ENCODE data around the gene LMTK2. TPM values are rescaled to one million over a fixed set of nuclear protein-coding genes. Genes with fewer than 3 reads are reported as not detected.
A peak's percentile ranks its signal among the peaks of the same experiment; 100 is the strongest.

The LMTK2 gene
- total RNA-seq (ENCODE audit: insufficient read depth, low replicate concordance), result 10.1 TPM

DNA sequence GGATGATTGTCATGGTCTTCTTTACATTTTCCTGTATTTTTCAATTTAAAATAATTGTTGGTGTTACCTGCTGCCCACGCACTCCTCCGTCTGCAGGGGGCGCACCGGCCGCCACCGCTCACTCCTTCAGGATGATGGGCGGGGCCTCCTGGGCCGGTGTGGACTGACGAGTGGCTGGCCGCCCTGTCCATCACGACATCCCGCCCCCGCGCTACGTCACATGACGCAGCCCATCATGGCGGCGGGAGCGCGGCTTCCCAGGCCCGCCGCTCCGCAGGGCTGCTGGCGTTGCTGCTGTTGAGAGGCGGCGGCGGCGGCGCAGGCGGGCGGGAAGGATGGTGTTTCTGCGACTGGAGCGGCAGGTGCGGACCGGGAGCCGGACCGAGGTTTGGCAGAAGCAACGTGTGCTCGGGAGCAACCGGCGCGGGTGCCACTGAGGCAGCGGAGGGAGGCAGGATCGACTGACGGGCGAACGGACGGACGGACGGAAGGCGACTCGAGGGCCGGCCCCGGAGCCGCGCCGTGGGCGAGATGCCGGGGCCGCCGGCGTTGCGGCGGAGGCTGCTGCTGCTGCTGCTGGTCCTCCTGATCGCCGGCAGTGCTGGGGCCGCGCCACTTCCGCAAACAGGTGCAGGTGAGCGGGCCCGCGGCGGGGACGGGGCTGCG is at the start of gene LMTK2:
Gene LMTK2 (plus strand): TSS at position 216 of the 666 bp plus-strand sequence. CDS start 316 bp downstream, at position 532.
- peak; percentile 95 for DNase-seq (ENCODE audit: low spot score)

DNA sequence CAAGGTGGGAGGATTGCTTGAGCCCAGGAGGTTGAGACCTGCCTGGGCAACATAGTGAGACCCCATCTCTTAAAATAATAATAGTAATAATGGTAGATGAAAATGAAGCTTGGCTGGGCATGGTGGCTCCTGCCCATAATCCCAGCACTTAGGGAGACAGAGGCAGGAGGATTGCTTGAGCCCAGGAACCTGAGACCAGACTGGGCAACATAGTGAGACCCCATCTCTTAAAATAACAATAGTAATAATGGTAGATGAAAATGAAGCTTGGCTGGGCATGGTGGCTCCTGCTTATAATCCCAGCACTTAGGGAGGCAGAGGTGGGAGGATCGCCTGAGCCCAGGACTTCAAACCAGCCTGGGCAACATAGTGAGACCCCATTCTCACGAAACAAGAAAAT is 49.5 kb upstream of the LMTK2 start:
- no peak for DNase-seq (ENCODE audit: low spot score)

DNA sequence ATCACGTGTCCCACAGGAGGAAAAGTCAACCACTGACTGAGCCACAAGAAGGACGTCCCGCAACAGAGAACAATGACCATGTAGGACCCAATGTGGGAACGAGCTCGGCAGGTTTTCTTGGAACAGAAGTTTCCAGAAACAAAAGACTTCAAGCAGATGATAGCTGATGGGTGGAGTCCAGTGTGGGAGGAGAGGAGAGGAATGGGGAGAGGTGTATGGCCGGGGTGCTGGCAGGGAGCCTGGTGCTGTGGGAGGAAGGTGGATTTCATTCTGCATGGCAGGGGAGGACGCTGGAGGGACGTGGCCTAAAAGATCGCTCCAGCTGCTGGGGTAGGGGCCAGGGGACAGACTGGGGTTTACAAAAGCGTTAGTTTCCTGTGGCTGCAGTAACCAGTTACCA is 48.5 kb upstream of the LMTK2 start:
- DNase-seq (ENCODE audit: low spot score), result no peak

DNA sequence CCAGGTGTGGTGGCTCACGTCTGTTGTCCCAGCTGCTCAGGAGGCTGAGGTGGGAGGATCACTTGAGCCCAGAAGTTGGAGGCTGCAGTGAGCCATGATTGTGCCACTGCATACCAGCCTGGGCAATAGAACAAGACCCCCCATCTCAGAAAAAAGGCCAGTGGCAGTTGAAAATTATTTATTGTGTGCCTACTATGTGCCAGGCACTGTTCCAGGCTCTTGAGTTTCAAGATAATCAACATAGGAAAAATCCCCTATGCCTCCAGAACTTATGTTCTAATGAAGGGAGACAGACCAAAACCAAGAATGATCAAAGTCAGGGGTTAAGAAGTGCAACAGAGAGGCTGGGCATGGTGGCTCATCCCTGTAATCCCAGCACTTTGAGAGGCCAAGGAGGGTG is 42.4 kb upstream of the LMTK2 start:
- DNase-seq (ENCODE audit: low spot score), result no peak

- DNase-seq (ENCODE audit: low spot score), result no peak
Observed at GRCh38 chr7:98066208-98066607, 40.5 kb upstream of the LMTK2 start.

DNA sequence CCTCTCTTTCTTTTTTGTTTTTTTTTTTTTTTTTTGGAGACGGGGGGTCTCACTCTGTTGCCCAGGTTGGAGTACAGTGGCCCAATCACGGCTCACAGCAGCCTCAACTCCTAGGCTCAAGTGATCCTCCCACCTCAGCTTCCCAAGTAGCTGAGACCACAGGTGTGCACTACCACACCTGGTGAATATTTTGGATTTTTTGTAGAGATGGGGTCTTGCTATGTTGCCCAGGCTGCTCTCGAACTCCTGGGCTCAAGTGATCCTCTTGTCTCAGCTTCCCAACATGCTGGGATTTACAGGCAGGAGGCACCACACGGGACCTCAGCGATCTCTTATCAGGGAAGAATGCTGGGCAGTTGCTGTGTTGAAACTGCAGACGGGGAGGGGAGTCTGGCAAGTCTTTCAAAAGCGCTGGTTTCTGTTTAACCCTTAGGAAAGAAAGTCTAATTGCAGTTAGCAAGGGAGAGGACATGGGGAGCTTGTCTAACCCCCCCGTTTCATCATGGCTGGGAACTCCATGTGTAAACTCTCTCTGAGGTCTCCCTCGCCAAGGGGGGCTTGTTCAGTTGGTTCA is 39.6 kb upstream of the LMTK2 start:
- DNase-seq (ENCODE audit: low spot score), result no peak

DNA sequence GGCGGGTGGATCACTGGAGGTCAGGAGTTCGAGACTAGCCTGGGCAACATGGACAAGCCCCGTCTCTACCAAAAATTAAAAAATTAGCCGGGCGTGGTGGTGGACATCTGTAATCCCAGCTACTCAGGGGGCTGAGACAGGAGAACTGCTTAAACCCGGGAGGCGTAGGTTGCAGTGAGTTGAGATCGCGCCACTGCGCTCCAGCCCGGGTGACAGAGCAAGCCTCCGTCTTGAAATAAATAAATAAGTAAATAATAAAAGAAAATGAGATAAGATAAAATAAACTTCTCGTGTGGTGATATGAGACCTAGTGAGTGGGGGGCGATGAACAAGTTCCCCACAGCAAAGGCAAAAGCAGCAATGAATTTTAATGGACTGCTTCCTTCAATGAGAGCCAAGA is 33.6 kb upstream of the LMTK2 start:
- DNase-seq (ENCODE audit: low spot score), result no peak

GRCh38 chr7:98075801-98076200 is 30.9 kb upstream of the LMTK2 start:
- DNase-seq (ENCODE audit: low spot score), result no peak

GRCh38 chr7:98077762-98078161 is 28.9 kb upstream of the LMTK2 start:
- no peak for DNase-seq (ENCODE audit: low spot score)

GRCh38 chr7:98078197-98078870 is 28.3 kb upstream of the LMTK2 start:
- no peak for DNase-seq (ENCODE audit: low spot score)

GRCh38 chr7:98079891-98080648 is 26.6 kb upstream of the LMTK2 start:
- DNase-seq (ENCODE audit: low spot score), result no peak

GRCh38 chr7:98081319-98081718 is 25.3 kb upstream of the LMTK2 start:
- DNase-seq (ENCODE audit: low spot score), result no peak

DNA sequence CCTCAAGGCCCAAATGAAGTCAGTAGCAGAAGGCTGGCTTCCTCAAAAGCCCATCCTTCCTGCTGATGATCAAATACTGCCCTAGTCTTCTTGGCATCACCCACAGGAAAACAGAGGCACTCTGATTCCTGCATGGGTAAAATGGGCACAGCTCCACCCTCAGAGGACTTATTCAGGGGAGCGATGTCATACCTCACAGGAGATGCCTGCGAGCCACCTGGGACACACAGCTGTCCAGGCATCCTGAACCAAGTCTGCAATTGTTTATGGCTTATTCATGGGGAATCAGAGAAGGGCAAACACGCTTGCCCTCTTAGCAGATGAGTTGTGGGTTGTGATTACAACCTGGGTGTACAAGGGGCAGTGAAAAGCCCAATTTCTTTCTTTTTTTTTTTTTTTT is 22.0 kb upstream of the LMTK2 start:
- no peak for DNase-seq (ENCODE audit: low spot score)

- DNase-seq (ENCODE audit: low spot score), result no peak
Observed at GRCh38 chr7:98085674-98086073, 21.0 kb upstream of the LMTK2 start.

- no peak for DNase-seq (ENCODE audit: low spot score)
Observed at GRCh38 chr7:98086281-98086718, 20.4 kb upstream of the LMTK2 start.

GRCh38 chr7:98088109-98088508 is 18.6 kb upstream of the LMTK2 start:
- DNase-seq (ENCODE audit: low spot score), result no peak

- DNase-seq (ENCODE audit: low spot score), result no peak
Observed at GRCh38 chr7:98090116-98090515, 16.5 kb upstream of the LMTK2 start.

DNA sequence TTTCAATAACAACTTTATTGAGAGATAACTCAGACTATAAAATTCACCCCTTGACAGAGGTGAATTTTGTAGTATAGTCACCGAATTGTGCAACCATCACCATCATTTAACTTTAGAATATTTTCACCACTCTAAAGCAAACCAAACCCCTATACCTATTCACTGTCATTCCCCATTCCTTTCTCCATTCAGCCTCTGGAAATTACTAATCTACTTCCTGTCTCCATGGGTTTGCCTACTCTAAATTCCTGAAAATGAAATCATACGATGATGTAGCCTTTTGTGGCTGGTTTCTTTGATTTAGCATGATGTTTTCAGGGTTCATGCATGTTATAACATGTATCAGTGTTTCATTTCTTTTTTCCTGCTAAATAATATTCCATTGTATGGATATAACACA is 15.6 kb upstream of the LMTK2 start:
- DNase-seq (ENCODE audit: low spot score), result no peak

DNA sequence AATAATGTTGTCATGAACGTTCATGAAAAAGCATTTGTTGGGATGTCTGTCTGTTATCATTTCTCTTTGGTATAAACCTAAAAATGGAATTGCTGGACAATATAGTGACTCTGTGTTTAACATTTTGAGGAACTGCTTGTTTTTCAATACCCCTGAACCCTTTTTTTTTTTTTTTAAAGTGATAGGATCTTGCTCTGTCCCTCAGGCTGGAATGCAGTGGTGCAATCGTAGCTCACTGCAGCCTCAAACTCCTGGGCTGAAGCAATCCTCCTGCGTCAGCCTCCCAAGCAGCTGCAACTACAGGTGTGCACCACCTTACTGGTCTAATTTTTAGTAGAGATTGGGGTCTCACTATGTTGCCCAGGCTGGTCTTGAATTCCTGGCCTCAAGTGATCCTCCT is 15.1 kb upstream of the LMTK2 start:
- no peak for DNase-seq (ENCODE audit: low spot score)

GRCh38 chr7:98097042-98097645 is 9.5 kb upstream of the LMTK2 start:
- no peak for DNase-seq (ENCODE audit: low spot score)

DNA sequence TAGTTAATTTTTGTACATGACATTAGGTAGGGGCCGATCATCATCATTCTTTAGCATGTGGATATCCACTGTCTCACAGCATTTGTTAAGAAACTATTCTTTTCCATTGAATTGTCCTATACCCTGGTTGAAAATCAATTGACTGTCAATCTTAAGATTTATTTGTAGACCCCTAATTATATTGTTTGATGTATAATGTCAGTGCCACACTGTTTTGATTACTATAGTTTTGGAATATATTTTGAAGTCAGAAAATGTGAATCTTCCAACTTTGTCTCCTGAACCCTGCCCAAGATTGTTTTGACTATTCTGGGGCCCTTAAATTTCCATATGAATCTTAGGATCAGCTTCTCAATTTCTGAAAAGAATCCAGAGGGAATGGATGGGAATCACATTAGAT is 6.6 kb upstream of the LMTK2 start:
- no peak for DNase-seq (ENCODE audit: low spot score)

GRCh38 chr7:98102170-98102569 is 4.5 kb upstream of the LMTK2 start:
- DNase-seq (ENCODE audit: low spot score), result no peak

All from umbilical cord (tissue), 2 donors.